Stimulated activated memory B cell treated with anti-CD40 and anti-IgM and Interleukin-4, amounts not matched to agents 10 μg/mL and 1 μg/mL and 100 μg/mL, for 72 hours (primary cell): ENCODE results near the gene TRHDE.
"Not testable (repeated sequence)": the region's sequence is repeated elsewhere in the genome, so short reads cannot be mapped to it uniquely, and the experiment has no call there.

ENCODE experiments used
- ATAC-seq: fragments of 150-1000 bp; cut with Tn5 transposase; 2 replicates; pipeline ENCODE4 v1.10.0; 2021
- H3K27ac Mint-ChIP-seq: one replicate; pipeline ENCODE4 v1.8.0; 2022; ENCODE audit warnings: mild to moderate bottlenecking, mixed read lengths
- H3K27me3 Mint-ChIP-seq: one replicate; pipeline ENCODE4 v1.8.0; 2022; ENCODE audit warnings: mixed read lengths
- H3K36me3 Mint-ChIP-seq: one replicate; pipeline ENCODE4 v1.8.0; 2022; ENCODE audit warnings: mixed read lengths
- H3K4me1 Mint-ChIP-seq: one replicate; pipeline ENCODE4 v1.8.0; 2022; ENCODE audit warnings: mixed read lengths
- H3K4me3 Mint-ChIP-seq: one replicate; pipeline ENCODE4 v1.8.0; 2022; ENCODE audit warnings: mild to moderate bottlenecking, moderate library complexity, mixed read lengths
- H3K9me3 Mint-ChIP-seq: one replicate; pipeline ENCODE4 v1.8.0; 2022; ENCODE audit warnings: mixed read lengths

TRHDE gene

GRCh38 chr12:72681028-72681427, 408.9 kb downstream of the TRHDE start:
- H3K27me3 Mint-ChIP-seq = no peaks in the 10 kb centered on the region
- no peaks in the 10 kb centered on the region for H3K4me1 Mint-ChIP-seq
- no peak for ATAC-seq
- H3K4me3 Mint-ChIP-seq = no peak overlapping the region
- H3K27ac Mint-ChIP-seq = no peak overlapping the region
- H3K36me3 Mint-ChIP-seq = no peaks in the 10 kb centered on the region
- no peaks in the 10 kb centered on the region for H3K9me3 Mint-ChIP-seq

GRCh38 chr12:72684491-72684890, 412.3 kb downstream of the TRHDE start:
- Mint-ChIP-seq H3K36me3 (no peaks in the 10 kb centered on the region), H3K4me1 (no peaks in the 10 kb centered on the region), H3K27ac (no peak overlapping the region), H3K4me3 (no peak overlapping the region), H3K9me3 (no peaks in the 10 kb centered on the region), H3K27me3 (no peaks in the 10 kb centered on the region)
- ATAC-seq = no peak

- Mint-ChIP-seq H3K27ac (no peak overlapping the region), H3K36me3 (no peaks in the 10 kb centered on the region), H3K4me1 (no peaks in the 10 kb centered on the region), H3K4me3 (no peak overlapping the region), H3K27me3 (no peaks in the 10 kb centered on the region), H3K9me3 (peaks cover 3% of the 10 kb centered on the region)
- ATAC-seq = no peak
Observed at GRCh38 chr12:72692338-72692737, 420.2 kb downstream of the TRHDE start.

- H3K27ac Mint-ChIP-seq = no peak overlapping the region
- H3K9me3 Mint-ChIP-seq = peaks cover 7% of the 10 kb centered on the region
- no peaks in the 10 kb centered on the region for H3K4me1 Mint-ChIP-seq
- no peak overlapping the region for H3K4me3 Mint-ChIP-seq
- no peak for ATAC-seq
- no peaks in the 10 kb centered on the region for H3K27me3 Mint-ChIP-seq
- H3K36me3 Mint-ChIP-seq = no peaks in the 10 kb centered on the region
Observed at GRCh38 chr12:72694193-72694592, 422.0 kb downstream of the TRHDE start.

GRCh38 chr12:72699362-72699761, 427.2 kb downstream of the TRHDE start:
- no peaks in the 10 kb centered on the region for H3K27me3 Mint-ChIP-seq
- peaks cover 13% of the 10 kb centered on the region for H3K9me3 Mint-ChIP-seq
- H3K36me3 Mint-ChIP-seq = no peaks in the 10 kb centered on the region
- no peaks in the 10 kb centered on the region for H3K4me1 Mint-ChIP-seq
- H3K27ac Mint-ChIP-seq = no peak overlapping the region
- ATAC-seq = no peak
- H3K4me3 Mint-ChIP-seq = no peak overlapping the region

- H3K27me3 Mint-ChIP-seq, H3K9me3 Mint-ChIP-seq, ATAC-seq, H3K27ac Mint-ChIP-seq, H3K4me3 Mint-ChIP-seq, H3K4me1 Mint-ChIP-seq, H3K36me3 Mint-ChIP-seq: not testable (repeated sequence)
Observed at GRCh38 chr12:72712025-72712424, 439.9 kb downstream of the TRHDE start.

- Mint-ChIP-seq H3K9me3 (peaks cover 7% of the 10 kb centered on the region), H3K27ac (no peak overlapping the region), H3K4me3 (no peak overlapping the region), H3K27me3 (no peaks in the 10 kb centered on the region), H3K36me3 (no peaks in the 10 kb centered on the region), H3K4me1 (no peaks in the 10 kb centered on the region)
- no peak for ATAC-seq
Observed at GRCh38 chr12:72716221-72716620, 444.1 kb downstream of the TRHDE start.

- ATAC-seq = no peak
- Mint-ChIP-seq H3K4me1 (no peaks in the 10 kb centered on the region), H3K36me3 (no peaks in the 10 kb centered on the region)
Observed at GRCh38 chr12:72717036-72717435, 444.9 kb downstream of the TRHDE start.

More at GRCh38 chr12:72717036-72717435, 444.9 kb downstream of the TRHDE start:
- Mint-ChIP-seq H3K27me3 (no peaks in the 10 kb centered on the region), H3K9me3 (peaks cover 7% of the 10 kb centered on the region), H3K27ac (no peak overlapping the region), H3K4me3 (no peak overlapping the region)
